K562 treated with DMSO at 1 percent for 48 hours (cell line): ENCODE results near the gene OR6A2. TPM values are rescaled to one million over a fixed set of nuclear protein-coding genes. Genes with fewer than 3 reads are reported as not detected.

Source experiments
- total RNA-seq: library from RNA; unstranded; fragments of 300-600 nt; gene quantifications from 2 replicates; pipeline ENCODE4 v1.2.3, GENCODE V29; 2022; ENCODE audit warnings: low replicate concordance; ENCODE audit errors: extremely low read depth

The OR6A2 gene
- total RNA-seq, result not detected in 2 replicates

GRCh38 chr11:6799402-6799801 is at the start of gene OR6A2:
Gene OR6A2 (minus strand): TSS chr11:6799689. CDS start chr11:6795708, 3,981 bp downstream.

GRCh38 chr11:6845383-6845782 is 45.9 kb upstream of the OR6A2 start, which contains the start of gene OR10A5:
Gene OR10A5 (plus strand): TSS chr11:6845683. CDS start chr11:6845683, 0 bp downstream.

GRCh38 chr11:6782720-6783119 is 16.8 kb downstream of the OR6A2 start, which contains the start of gene OR2AG1:
Gene OR2AG1 (plus strand): TSS chr11:6783020. CDS start chr11:6785038, 2,018 bp downstream.

GRCh38 chr11:6771926-6772893 is 27.3 kb downstream of the OR6A2 start, which contains the start of gene OR2AG2:
Gene OR2AG2 (minus strand): TSS chr11:6771976. CDS start chr11:6768957, 3,019 bp downstream.

Other genes with a start within 250 kb of the OR6A2 start
- not detected in 2 replicates for gene RRP8, start 196.1 kb downstream of the OR6A2 start, total RNA-seq
- 274 TPM in 1 of 2 replicates, not detected in the other for gene ILK, start 195.9 kb downstream of the OR6A2 start, total RNA-seq
- gene TAF10, start 187.5 kb downstream of the OR6A2 start, total RNA-seq, result not detected in 2 replicates
- 148 TPM in 1 of 2 replicates, not detected in the other for gene TPP1, start 180.3 kb downstream of the OR6A2 start, total RNA-seq
- gene DCHS1, start 143.9 kb downstream of the OR6A2 start, total RNA-seq, result not detected in 2 replicates
- gene MRPL17, start 116.3 kb downstream of the OR6A2 start, total RNA-seq, result not detected in 2 replicates
- gene OR2AG2, start 27.7 kb downstream of the OR6A2 start, total RNA-seq, result not detected in 2 replicates
- not detected in 2 replicates for gene OR2AG1, start 16.7 kb downstream of the OR6A2 start, total RNA-seq
- gene OR10A5, start 46.0 kb upstream of the OR6A2 start, total RNA-seq, result not detected in 2 replicates
- not detected in 2 replicates for gene OR10A2, start 63.4 kb upstream of the OR6A2 start, total RNA-seq
- not detected in 2 replicates for gene OR10A4, start 76.9 kb upstream of the OR6A2 start, total RNA-seq
- not detected in 2 replicates for gene OR2D2, start 92.8 kb upstream of the OR6A2 start, total RNA-seq
- gene OR2D3, start 121.3 kb upstream of the OR6A2 start, total RNA-seq, result not detected in 2 replicates
- not detected in 2 replicates for gene ZNF215, start 126.7 kb upstream of the OR6A2 start, total RNA-seq
- gene ZNF214, start 220.7 kb upstream of the OR6A2 start, total RNA-seq, result not detected in 2 replicates
- gene NLRP14, start 220.8 kb upstream of the OR6A2 start, total RNA-seq, result not detected in 2 replicates